HL-60 (cell line): ENCODE measurements around the gene PIGQ.

Experiments used
- CTCF ChIP-seq: IDR thresholded peaks from one replicate; pipeline ENCODE4 v1.5.1; 2011; ENCODE audit warnings: low read length, control low read depth, inconsistent platforms; ENCODE audit not compliant: insufficient read depth
- GABPA ChIP-seq: IDR thresholded peaks from 2 replicates; pipeline ENCODE4 v1.6.1; 2012; ENCODE audit warnings: low read depth
- SPI1 ChIP-seq: IDR thresholded peaks from 2 replicates; pipeline ENCODE4 v1.6.1; 2012; ENCODE audit warnings: low read depth, mild to moderate bottlenecking, borderline replicate concordance
- TF ChIP-seq, protein P1 (sequence below): IDR thresholded peaks from 2 replicates; pipeline ENCODE4 v1.6.1; 2012; ENCODE audit warnings: low read depth; ENCODE audit not compliant: insufficient replicate concordance

- TF ChIP-seq CTCF (no peak), GABPA (no peak), SPI1 (no peak)
- TF ChIP-seq, protein P1, sequence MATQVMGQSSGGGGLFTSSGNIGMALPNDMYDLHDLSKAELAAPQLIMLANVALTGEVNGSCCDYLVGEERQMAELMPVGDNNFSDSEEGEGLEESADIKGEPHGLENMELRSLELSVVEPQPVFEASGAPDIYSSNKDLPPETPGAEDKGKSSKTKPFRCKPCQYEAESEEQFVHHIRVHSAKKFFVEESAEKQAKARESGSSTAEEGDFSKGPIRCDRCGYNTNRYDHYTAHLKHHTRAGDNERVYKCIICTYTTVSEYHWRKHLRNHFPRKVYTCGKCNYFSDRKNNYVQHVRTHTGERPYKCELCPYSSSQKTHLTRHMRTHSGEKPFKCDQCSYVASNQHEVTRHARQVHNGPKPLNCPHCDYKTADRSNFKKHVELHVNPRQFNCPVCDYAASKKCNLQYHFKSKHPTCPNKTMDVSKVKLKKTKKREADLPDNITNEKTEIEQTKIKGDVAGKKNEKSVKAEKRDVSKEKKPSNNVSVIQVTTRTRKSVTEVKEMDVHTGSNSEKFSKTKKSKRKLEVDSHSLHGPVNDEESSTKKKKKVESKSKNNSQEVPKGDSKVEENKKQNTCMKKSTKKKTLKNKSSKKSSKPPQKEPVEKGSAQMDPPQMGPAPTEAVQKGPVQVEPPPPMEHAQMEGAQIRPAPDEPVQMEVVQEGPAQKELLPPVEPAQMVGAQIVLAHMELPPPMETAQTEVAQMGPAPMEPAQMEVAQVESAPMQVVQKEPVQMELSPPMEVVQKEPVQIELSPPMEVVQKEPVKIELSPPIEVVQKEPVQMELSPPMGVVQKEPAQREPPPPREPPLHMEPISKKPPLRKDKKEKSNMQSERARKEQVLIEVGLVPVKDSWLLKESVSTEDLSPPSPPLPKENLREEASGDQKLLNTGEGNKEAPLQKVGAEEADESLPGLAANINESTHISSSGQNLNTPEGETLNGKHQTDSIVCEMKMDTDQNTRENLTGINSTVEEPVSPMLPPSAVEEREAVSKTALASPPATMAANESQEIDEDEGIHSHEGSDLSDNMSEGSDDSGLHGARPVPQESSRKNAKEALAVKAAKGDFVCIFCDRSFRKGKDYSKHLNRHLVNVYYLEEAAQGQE = no peak
These were observed 8.9 kb upstream of the PIGQ start for GRCh38 chr16:560701-561412.
